RPMI8226 (cell line): Measurements from ENCODE around the gene RCN2.

Experiments
- DNase-seq: peaks from one replicate; pipeline ENCODE4 v3.0.0-alpha.2; 2015

Gene RCN2

GRCh38 chr15:76994971-76995945, 63.7 kb downstream of the RCN2 start, which contains the start of gene PSTPIP1:
TSS of gene PSTPIP1 (plus strand) at chr15:76995126. CDS start at chr15:76995574, 448 bp downstream.
- no peak for DNase-seq

- DNase-seq = no peak
These were observed 64.6 kb downstream of the RCN2 start for GRCh38 chr15:76996076-76996525.

DNA sequence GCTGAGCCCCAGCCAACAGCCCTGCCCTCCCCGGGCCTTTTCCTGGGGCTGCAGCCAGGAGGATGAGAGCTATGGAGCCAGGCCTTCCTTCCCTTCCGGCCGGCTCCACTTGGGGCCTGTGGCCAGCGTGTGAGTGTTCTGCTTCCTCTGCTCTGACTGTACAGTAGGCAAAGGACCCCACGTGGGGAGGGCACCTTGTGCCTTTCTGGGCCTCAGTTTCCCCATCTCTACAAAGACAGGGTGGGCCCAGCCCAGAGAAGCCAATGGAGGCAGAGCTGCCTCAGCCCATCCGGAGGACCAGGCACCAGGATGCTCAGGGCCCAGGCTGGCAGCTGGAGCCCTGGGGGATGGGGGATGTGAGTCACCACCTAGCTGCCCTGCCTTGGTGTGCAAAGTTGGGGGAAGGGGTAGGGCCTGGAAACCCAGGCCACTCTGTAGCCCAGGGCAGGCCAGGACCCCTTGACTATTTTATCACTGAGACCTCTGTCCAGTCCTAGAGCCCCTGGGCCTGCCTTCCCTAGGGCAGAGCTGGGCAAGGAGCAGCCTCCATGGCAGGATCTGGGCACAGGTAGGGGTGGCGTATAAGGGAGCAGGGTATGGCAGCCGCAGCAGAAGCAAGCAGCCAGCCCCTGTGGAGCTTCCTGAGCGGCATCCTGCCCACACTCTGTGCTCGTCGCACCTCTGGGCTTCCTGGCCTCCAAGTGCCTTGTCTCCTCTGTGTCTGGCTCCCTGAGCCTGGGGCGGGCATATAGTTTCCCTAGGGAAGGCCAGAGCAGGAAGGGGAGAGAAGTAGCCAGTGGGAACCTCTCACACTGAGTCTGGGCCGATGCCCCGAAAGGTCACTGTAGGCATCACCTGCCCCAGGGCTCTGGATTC, 65.2 kb downstream of the RCN2 start:
- DNase-seq = no peak

DNA sequence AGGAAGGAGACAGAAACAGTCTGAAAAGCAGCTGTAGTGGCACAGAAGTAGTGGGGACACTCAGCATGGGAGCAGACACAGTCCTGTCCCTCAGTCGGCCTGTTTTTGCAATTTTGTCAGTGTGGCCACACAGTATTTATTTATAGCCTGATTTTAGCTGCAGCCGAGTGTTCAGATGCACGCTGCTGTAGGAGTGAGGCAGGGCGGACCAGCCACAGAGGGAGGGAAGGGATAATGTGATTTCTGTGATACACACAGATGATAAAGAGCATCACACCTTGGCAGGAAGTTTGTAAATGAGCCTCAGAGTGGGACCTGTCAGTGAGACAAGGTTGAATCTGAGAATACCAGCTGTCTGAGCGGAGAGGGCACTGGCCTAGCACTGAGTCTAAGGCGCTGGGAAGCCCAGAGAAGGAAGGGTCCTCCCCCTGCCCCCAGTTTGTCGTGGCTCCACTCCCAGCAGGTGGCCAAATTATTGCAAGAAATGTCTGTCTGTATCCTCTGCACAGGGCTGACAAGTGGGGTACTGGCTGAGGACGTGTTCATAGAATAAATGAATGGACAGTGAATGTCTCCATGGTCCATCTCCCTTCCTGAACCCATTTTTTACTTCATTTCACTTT, 67.2 kb downstream of the RCN2 start:
- DNase-seq = no peak

- no peak for DNase-seq
These were observed 68.4 kb downstream of the RCN2 start for GRCh38 chr15:76999996-77000395.

- DNase-seq = no peak
These were observed 69.8 kb downstream of the RCN2 start for GRCh38 chr15:77001351-77001750.

DNA sequence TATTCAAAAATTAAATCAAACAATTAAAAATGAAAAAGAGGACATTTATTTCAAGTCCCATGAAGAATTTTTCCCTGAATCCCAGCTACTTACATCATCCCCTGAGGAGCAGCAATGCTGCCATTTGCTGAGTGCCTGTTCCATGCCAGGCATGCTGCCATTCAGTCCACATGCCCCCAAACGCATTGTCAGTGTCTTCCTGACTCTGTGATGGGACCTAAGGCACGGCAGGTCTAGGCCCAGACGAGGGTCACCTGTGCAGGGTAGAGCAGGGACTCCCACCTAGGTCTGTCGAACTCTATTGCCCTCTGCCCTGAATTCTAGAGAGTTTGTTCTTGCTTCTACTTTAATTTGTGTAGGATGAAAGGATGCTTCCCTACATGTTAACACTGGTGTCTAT, 70.4 kb downstream of the RCN2 start:
- DNase-seq = no peak

- no peak for DNase-seq
These were observed 70.9 kb downstream of the RCN2 start for GRCh38 chr15:77002436-77002835.

DNA sequence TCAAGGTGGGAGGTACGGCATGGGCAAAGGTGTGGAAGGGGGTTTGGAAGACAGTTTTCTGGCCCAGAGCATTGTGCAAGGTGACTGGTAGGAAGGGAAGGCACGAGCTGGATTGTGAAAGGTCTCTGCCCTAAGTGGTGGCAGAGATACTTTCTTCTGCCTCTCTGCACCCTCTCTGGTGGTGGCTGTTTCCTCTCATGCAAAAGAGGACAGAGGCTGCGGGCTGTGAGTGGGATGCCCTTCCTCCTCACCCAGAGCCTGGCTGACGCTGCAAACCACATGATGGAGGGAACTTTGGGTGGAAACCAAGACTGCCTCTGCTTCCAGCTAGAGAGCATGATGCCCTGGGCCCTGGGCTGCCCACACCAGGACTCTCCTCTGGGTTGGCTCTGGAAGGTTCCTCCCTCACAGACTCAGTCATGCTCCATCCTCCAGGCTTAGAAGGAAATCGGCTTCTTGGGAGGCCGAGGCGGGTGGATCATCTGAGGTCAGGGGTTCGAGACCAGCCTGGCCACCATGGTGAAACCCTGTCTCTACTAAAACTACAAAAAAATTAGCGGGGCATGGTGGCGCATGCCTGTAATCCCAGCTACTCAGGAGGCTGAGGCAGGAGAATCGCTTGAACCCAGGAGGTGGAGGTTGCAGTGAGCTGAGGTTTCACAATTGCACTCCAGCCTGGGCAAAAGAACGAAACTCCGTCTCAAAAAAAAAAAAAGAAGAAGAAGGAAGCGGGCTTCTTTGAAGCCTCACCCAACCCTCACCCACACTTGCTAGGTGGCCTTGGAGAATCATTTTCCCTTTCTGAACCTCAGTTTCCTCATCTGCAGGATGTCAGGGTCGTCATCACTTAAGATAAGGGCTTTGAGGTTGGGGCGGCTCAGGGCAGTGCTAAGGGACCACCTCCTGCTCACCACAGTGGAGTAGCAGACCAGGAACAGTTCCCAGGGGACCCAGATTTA, 71.7 kb downstream of the RCN2 start:
- peak; percentile 61 for DNase-seq
